Activated T-cell treated with anti-CD3 and anti-CD28 coated beads, Interleukin-2, amount 50 U/mL, for 72 hours (primary cell): ENCODE data around the gene SLIT3. TPM values are rescaled to one million over a fixed set of nuclear protein-coding genes. Genes with fewer than 3 reads are reported as not detected.

ENCODE experiments used
- ATAC-seq, 2 donors: fragments of 150-1000 bp; cut with Tn5 transposase; replicated peaks in 1 of 2; 2 replicates each; pipeline ENCODE4 v1.10.0; 2021; ENCODE audit warnings: moderate library complexity in 2 of 2, mild to moderate bottlenecking in 1 of 2
- DNase-seq, 2 donors: peaks; one replicate each; pipeline ENCODE4 v3.0.0; 2021 to 2022; ENCODE audit warnings: mixed read lengths in 1 of 2
- H3K27ac Mint-ChIP-seq: one replicate; pipeline ENCODE4 v1.8.0; 2022; ENCODE audit warnings: mild to moderate bottlenecking, moderate library complexity, mixed read lengths
- H3K27me3 Mint-ChIP-seq: one replicate; pipeline ENCODE4 v1.8.0; 2022; ENCODE audit warnings: low read depth, mixed read lengths
- H3K36me3 Mint-ChIP-seq, 2 donors: one replicate each; pipeline ENCODE4 v1.8.0; 2022; ENCODE audit warnings: mixed read lengths in 2 of 2, mild to moderate bottlenecking in 1 of 2; ENCODE audit not compliant: insufficient read depth in 2 of 2
- H3K4me1 Mint-ChIP-seq: one replicate; pipeline ENCODE4 v1.8.0; 2022; ENCODE audit warnings: low read depth, mixed read lengths
- H3K4me3 Mint-ChIP-seq, 2 donors: one replicate each; pipeline ENCODE4 v1.8.0; 2022; ENCODE audit warnings: mild to moderate bottlenecking in 2 of 2, mixed read lengths in 2 of 2, moderate library complexity in 2 of 2
- H3K9me3 Mint-ChIP-seq, 2 donors: one replicate each; pipeline ENCODE4 v1.8.0; 2022; ENCODE audit warnings: mixed read lengths in 2 of 2
- total RNA-seq, 2 donors: library from RNA; stranded (reverse); gene quantifications; one replicate each; pipeline ENCODE4 v1.2.3, GENCODE V29; 2022

SLIT3 gene
- total RNA-seq, 2 donors from 2014 or later, result 1.7 to 3.1 TPM

DNA sequence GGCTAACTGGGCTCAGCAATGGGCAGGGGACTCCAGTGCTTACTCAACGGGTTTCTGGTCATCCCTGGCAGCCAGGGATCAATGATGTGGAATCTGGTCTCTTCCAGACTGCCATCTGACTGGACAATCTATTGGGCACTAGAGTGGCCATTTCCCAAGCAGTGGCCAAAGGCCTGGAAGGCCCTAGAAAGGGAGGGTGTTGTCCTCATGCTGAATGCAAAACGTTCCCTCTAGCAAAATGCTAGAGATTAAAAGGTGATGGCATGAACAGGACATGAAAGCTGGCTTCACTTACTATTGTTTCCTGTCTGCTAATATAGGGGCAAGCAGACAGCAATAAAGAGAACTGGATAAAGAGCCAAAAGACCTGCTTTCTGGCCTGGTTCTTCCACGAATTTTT is 467.6 kb downstream of the SLIT3 start:
- Mint-ChIP-seq H3K27ac (no peak overlapping the region), H3K9me3 (no peaks in the 10 kb centered on the region), H3K27me3 (no peaks in the 10 kb centered on the region), H3K36me3 (peaks cover 0 to 1% of the 10 kb centered on the region in 2 donors), H3K4me1 (peaks cover 63% of the 10 kb centered on the region), H3K4me3 (no peak overlapping the region)
- DNase-seq, result no peak
- no peak for ATAC-seq

DNA sequence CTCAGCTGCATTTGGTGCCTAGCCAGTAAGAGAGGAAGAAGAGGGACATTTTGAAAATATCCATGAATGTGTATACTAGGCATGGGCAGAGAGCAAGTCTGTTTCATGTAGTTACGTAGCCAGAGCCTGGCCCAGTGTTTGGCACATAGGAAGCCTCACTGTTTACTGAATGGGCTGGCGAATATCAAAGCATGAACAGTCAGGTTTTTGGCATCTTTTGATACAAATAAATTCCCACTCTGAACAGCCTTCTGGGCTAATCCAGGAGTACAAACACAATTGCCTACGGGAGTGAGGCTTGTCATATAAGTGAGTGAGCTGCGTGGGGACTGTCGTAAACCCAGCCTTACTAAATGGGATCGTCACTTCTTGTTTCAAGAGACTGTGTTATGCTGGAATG is 468.6 kb downstream of the SLIT3 start:
- H3K27me3 Mint-ChIP-seq, result no peaks in the 10 kb centered on the region
- peaks cover 0 to 3% of the 10 kb centered on the region in 2 donors for H3K36me3 Mint-ChIP-seq
- H3K27ac Mint-ChIP-seq, result no peak overlapping the region
- ATAC-seq (no peak), DNase-seq (no peak)
- no peaks in the 10 kb centered on the region for H3K9me3 Mint-ChIP-seq
- peaks cover 53% of the 10 kb centered on the region for H3K4me1 Mint-ChIP-seq
- H3K4me3 Mint-ChIP-seq, result no peak overlapping the region

DNA sequence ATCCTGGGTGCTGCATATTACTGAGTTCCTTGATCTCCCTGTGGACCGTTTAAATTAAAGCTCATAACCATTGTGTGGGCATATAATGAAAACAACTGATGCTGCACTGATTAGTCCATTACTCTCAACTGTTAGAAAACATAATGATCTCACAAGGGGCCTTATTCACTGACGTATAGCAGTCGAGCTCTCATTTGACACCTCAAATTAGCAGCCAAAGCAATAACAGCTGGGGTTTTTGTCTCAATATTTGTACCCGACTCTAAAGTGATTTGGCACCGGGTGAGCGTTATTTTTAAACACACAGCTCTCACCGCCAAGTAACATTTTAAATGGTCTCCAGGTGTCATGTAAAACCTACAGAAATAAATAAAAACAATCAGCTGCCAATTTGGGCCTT is 469.6 kb downstream of the SLIT3 start:
- H3K27ac Mint-ChIP-seq, result no peak overlapping the region
- DNase-seq (no peak), ATAC-seq (no peak)
- no peaks in the 10 kb centered on the region for H3K27me3 Mint-ChIP-seq
- peaks cover 45% of the 10 kb centered on the region for H3K4me1 Mint-ChIP-seq
- H3K36me3 Mint-ChIP-seq, result peaks cover 0 to 4% of the 10 kb centered on the region in 2 donors
- H3K9me3 Mint-ChIP-seq, result no peaks in the 10 kb centered on the region
- no peak overlapping the region for H3K4me3 Mint-ChIP-seq

DNA sequence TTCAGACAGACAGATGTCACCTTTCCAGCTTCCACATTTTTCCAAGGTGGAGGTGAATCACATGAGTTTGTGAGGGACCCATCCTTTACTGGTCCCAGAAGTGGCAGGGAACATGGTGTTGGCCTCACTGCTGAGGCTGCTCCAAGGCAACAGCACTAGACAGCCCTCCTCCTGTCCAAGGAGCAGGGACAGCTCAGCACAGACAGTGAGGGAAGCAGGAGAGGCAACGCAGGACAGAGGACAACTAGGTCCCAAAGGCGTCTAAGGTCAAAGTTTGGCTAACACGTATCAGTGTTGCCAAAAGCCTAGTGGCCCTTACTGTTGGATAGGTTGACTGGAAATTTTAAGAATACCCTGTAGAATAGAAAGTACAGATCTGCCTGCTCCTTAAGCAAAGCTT is 470.1 kb downstream of the SLIT3 start:
- no peak for DNase-seq
- Mint-ChIP-seq H3K9me3 (no peaks in the 10 kb centered on the region), H3K27ac (no peak overlapping the region), H3K27me3 (no peaks in the 10 kb centered on the region), H3K4me1 (peaks cover 40% of the 10 kb centered on the region), H3K36me3 (peaks cover 0 to 2% of the 10 kb centered on the region in 2 donors), H3K4me3 (no peak overlapping the region)
- no peak for ATAC-seq

DNA sequence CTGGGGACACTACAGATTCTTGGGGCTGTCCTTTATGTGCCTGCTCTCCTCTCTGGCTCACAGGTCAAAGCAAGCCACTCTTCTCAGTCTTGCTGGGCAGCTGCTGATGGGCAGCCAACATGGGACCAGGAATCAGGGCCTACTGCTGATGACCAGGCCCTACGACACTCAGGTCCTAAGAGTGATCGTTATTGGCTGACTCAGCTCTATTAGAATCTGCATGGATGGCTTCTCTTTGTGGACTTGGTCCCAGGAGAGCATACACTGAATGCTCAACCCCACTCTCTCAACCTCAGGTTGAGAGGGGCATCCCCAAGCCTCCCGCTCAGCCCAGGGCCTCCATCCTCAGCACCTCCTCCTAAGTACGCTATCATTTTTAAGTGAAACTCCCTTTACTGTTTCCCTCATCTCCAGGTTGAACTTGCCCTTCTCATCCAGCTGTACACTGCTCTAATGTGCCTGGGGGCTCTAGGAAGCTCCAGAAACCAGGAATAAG is 471.0 kb downstream of the SLIT3 start:
- H3K27me3 Mint-ChIP-seq, result no peaks in the 10 kb centered on the region
- peaks cover 0 to 2% of the 10 kb centered on the region in 2 donors for H3K36me3 Mint-ChIP-seq
- DNase-seq, result no peak
- H3K9me3 Mint-ChIP-seq, result no peaks in the 10 kb centered on the region
- peaks cover 39% of the 10 kb centered on the region for H3K4me1 Mint-ChIP-seq
- H3K4me3 Mint-ChIP-seq, result no peak overlapping the region
- no peak for ATAC-seq
- no peak overlapping the region for H3K27ac Mint-ChIP-seq

DNA sequence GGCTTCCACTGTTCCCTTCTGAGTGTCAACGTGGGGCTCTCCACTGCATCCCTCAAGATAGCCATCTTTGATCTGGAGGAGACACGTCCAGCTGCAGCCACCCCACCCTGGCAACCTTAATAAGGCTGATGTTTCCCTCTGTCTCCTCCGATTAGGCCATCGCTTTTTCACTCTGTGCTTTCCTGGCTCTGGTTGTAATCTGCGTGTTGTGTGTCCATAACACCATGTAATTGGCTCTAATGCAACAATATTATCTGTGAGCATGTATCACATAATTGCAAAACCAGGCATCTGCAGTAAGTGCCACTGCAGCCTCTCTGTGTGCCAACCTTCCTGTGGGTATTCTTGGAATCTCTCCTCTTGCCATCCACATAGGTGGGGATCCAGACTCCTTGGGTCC is 471.9 kb downstream of the SLIT3 start:
- H3K27ac Mint-ChIP-seq, result no peak overlapping the region
- H3K36me3 Mint-ChIP-seq, result peaks cover 0 to 2% of the 10 kb centered on the region in 2 donors
- DNase-seq, result no peak
- peaks cover 42% of the 10 kb centered on the region for H3K4me1 Mint-ChIP-seq
- H3K4me3 Mint-ChIP-seq, result no peak overlapping the region
- H3K27me3 Mint-ChIP-seq, result no peaks in the 10 kb centered on the region
- no peaks in the 10 kb centered on the region for H3K9me3 Mint-ChIP-seq
- no peak for ATAC-seq

DNA sequence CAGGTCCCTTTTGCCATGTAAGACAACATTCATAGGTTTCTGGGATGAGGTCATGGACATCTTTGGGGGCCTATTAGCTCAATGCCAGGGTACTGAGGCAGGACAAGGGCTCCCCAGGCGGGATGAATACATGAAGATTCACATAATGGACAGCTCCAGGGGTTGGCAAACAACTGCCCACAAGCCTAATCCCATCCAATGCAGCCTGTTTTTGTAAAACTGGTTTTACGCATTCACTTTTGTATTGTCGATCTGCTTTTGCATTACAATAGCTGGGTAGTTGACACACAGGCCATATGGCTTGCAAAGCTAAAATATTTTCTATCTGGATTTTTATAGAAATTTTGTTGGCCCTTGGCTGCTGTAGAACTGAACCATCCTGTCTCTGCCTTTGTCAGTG is 473.3 kb downstream of the SLIT3 start:
- H3K27ac Mint-ChIP-seq, result no peak overlapping the region
- peaks cover 45% of the 10 kb centered on the region for H3K4me1 Mint-ChIP-seq
- no peak for DNase-seq
- H3K9me3 Mint-ChIP-seq, result no peaks in the 10 kb centered on the region
- H3K4me3 Mint-ChIP-seq, result no peak overlapping the region
- no peak for ATAC-seq
- H3K27me3 Mint-ChIP-seq, result no peaks in the 10 kb centered on the region
- peaks cover 0 to 2% of the 10 kb centered on the region in 2 donors for H3K36me3 Mint-ChIP-seq

DNA sequence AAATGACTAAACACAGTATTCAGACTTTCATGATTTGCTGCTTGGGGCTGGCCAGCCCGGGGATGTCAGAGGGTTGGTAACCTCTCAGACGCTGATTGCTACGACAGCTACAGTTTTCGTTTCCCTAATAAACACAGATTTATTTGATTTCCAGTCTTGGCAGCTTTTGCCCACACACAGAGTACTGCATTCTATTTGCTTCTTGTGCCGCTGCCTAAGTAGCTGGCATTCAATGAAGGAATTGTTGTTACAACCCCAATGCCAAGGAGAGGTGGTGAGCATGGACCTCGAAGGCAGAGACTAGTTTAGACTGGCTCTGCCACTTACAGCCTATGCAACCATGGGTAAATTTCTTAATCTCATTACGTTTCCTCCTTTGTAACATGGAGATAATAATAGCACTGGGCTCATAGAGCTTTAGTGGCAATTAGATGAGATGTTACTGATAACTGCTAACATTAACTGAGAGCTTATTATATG is 474.7 kb downstream of the SLIT3 start:
- no peak overlapping the region for H3K4me3 Mint-ChIP-seq
- DNase-seq (no peak), ATAC-seq (no peak)
- peaks cover 59% of the 10 kb centered on the region for H3K4me1 Mint-ChIP-seq
- H3K27ac Mint-ChIP-seq, result no peak overlapping the region
- H3K36me3 Mint-ChIP-seq, result peaks cover 0 to 2% of the 10 kb centered on the region in 2 donors
- no peaks in the 10 kb centered on the region for H3K9me3 Mint-ChIP-seq
- H3K27me3 Mint-ChIP-seq, result no peaks in the 10 kb centered on the region

DNA sequence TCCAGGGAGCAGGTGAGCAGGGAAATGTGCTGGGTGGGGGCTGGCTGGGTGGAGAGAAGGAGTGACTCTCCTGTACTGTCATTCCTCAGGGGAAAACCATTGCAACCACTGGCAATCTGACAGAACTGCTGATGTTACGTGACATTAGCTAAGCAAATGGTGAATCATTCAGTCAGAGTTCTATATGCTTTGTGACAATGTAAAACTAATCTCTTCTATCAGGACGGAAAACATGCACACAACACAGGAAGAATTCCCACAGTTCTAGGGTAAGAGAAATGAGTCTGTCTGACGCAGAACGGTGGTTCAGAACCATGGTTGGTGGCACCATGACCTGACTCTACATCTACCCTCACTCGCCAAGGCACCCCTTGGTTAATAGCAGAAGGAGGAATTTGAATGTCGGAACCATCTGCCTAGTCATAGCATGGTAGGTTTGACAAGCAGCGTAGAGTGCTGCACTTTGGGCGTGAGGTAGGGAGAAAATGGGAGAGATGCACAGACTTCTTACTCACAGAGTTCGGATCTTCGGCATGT is 478.1 kb downstream of the SLIT3 start:
- Mint-ChIP-seq H3K27ac (peak overlapping the region; percentile 61), H3K27me3 (no peaks in the 10 kb centered on the region), H3K9me3 (no peaks in the 10 kb centered on the region), H3K4me1 (peaks cover 50% of the 10 kb centered on the region), H3K4me3 (peak overlapping the region; percentile 56 to 57), H3K36me3 (peaks cover 0 to 2% of the 10 kb centered on the region in 2 donors)
- peak; percentile 38 to 61 for DNase-seq
- peak; percentile 87 to 91 for ATAC-seq

DNA sequence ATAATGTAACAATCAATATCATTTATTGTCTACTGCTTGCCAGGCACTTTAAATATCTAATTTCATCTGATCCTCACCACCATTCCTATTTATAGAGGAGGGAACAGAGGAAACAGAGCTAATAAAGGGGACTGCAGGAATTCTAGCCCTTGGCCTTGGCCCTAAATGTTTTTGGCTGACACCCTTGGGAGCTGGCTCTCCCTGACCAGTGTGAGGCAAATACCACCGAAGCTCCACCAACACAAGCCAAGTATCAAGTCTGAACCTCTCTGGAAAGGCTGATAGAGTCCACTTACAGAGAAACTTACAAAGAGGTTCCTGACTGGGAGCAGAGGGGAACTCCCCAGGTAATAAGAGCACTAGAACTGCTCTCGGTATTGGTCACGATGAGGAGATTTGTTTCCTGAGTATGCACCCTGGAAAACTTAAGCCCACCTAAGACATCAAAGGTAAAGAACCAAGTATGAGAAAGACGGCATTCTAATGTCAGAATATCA is 478.6 kb downstream of the SLIT3 start:
- no peaks in the 10 kb centered on the region for H3K27me3 Mint-ChIP-seq
- peaks cover 0 to under 1% of the 10 kb centered on the region in 2 donors for H3K36me3 Mint-ChIP-seq
- peak overlapping the region; percentile 61 for H3K27ac Mint-ChIP-seq
- ATAC-seq (peak; percentile 37 to 47), DNase-seq (no peak)
- H3K4me3 Mint-ChIP-seq, result peak overlapping the region; percentile 56 to 57
- H3K4me1 Mint-ChIP-seq, result peaks cover 50% of the 10 kb centered on the region
- no peaks in the 10 kb centered on the region for H3K9me3 Mint-ChIP-seq

DNA sequence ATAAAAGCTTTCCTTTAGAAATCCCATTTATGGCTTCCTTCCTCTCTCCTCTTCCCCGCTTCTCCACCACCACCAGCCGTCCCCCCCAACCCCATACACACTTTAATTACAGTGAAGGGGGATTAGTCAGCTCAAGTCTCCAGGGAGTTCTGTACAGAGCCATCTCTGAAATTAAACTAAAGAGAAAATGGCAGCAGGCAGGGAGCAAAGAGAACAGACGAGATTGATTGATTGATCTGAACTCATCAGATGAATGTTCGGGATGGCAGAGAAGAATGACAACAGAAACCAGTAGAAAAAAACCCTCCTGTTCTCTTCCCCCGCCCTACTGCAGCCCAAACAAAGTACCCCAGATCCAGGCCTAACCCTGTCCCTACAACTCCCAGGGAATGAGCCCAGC is 480.1 kb downstream of the SLIT3 start:
- ATAC-seq (no peak), DNase-seq (no peak)
- Mint-ChIP-seq H3K4me1 (peaks cover 50% of the 10 kb centered on the region), H3K9me3 (no peaks in the 10 kb centered on the region), H3K27me3 (no peaks in the 10 kb centered on the region), H3K27ac (no peak overlapping the region), H3K4me3 (no peak overlapping the region), H3K36me3 (no peaks in the 10 kb centered on the region)

DNA sequence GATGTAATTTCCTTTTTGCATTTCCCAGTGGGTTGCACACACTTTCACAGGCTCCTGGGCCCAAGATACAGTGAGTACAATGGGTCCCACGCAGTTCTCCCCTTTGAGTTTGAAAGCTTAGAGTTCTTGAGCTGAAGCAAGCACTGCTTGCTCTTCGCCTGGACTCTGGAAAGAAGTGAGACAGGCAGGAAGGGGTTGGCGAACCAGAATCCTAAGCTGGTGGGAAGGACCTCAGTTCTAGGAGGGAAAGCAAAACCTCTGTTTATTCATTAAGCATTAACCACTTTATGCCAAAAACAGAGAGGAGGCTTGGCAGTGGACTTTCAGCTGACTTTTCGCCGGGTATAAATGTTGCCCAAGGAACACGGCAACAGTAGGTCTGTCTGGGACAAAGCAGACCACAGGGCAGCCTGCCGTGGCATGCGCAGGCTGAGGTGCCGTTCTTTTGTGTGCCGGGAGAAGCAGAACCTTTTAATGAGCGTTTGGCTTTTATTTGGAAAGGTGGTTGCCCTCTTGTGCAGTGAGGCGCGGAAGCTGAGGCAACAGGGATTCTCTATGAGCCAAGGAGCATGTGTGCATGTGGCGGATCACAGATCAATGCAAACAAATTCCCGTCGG is 481.8 kb downstream of the SLIT3 start:
- DNase-seq, result no peak
- H3K36me3 Mint-ChIP-seq, result peaks cover 0 to 4% of the 10 kb centered on the region in 2 donors
- ATAC-seq, result no peak
- no peak overlapping the region for H3K4me3 Mint-ChIP-seq
- H3K9me3 Mint-ChIP-seq, result no peaks in the 10 kb centered on the region
- H3K27ac Mint-ChIP-seq, result no peak overlapping the region
- peaks cover 12% of the 10 kb centered on the region for H3K27me3 Mint-ChIP-seq
- H3K4me1 Mint-ChIP-seq, result peaks cover 45% of the 10 kb centered on the region

DNA sequence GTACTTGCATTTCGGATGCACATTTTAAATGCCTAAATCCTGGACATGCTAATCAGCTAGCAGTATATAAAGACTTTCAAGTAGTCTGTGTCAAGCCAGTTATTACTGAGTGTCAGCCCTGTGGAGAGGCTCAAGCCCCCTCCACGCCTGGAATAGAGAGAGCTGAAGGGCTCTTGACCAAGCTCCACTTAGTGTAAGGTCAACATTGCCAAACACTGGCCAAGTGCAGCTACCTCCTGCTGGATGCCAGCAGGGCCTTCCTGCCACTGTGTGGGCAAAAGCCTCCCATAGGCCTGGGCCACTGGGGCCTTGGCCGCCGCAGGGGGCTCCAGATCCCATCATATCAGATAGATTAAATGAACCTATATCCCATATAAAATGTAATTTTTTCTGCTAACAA is 482.4 kb downstream of the SLIT3 start:
- peaks cover 0 to 4% of the 10 kb centered on the region in 2 donors for H3K36me3 Mint-ChIP-seq
- no peaks in the 10 kb centered on the region for H3K9me3 Mint-ChIP-seq
- H3K4me1 Mint-ChIP-seq, result peaks cover 39% of the 10 kb centered on the region
- no peak overlapping the region for H3K27ac Mint-ChIP-seq
- ATAC-seq (no peak), DNase-seq (no peak)
- no peak overlapping the region for H3K4me3 Mint-ChIP-seq
- peaks cover 12% of the 10 kb centered on the region for H3K27me3 Mint-ChIP-seq
